Measurements from ENCODE around the gene TOMM40L. TPM values are rescaled to one million over a fixed set of nuclear protein-coding genes. Genes with fewer than 3 reads are reported as not detected.

Gene TOMM40L
- polyA plus RNA-seq, 1 donor from 2014 or later, result 32.5 TPM

- no peaks in the 10 kb centered on the region for H3F3A ChIP-seq (ENCODE audit: insufficient read depth, low read length, poor library complexity, severe bottlenecking)
- H3K4me2 ChIP-seq (ENCODE audit: low read length), result no peak overlapping the region
These were observed 2.2 kb downstream of the TOMM40L start for GRCh38 chr1:161228032-161228431.

GRCh38 chr1:161229896-161230295 is 4.0 kb downstream of the TOMM40L start:
- H3K36me3 ChIP-seq (ENCODE audit: insufficient read depth, low read length), result no peaks in the 10 kb centered on the region
- no peak overlapping the region for H3K4me3 ChIP-seq (ENCODE audit: low read length)
- H3F3A ChIP-seq (ENCODE audit: insufficient read depth, low read length, poor library complexity, severe bottlenecking), result no peaks in the 10 kb centered on the region
- H3K9me2 ChIP-seq (ENCODE audit: insufficient read depth, low read length), result no peaks in the 10 kb centered on the region
- no peak overlapping the region for H3K4me2 ChIP-seq (ENCODE audit: low read length)
- H3K9ac ChIP-seq (ENCODE audit: low read length), result no peak overlapping the region
- no peaks in the 10 kb centered on the region for H3K9me3 ChIP-seq (ENCODE audit: low read length)
- TF ChIP-seq EP300 (conservative IDR thresholded peaks at IDR 0.05; ENCODE audit: poor library complexity, severe bottlenecking) (no peak), TAF1 (IDR thresholded peaks at IDR 0.05; ENCODE audit: low read depth) (no peak)
- no peak overlapping the region for H3K27ac ChIP-seq (ENCODE audit: low read length)
- H2AFZ ChIP-seq (ENCODE audit: low read depth, low read length), result no peak overlapping the region
- no peaks in the 10 kb centered on the region for H3K27me3 ChIP-seq (ENCODE audit: insufficient read depth, low read depth, low read length)
- no peaks in the 10 kb centered on the region for H4K20me1 ChIP-seq (ENCODE audit: insufficient read depth)
- H3K79me2 ChIP-seq (replicated peaks; ENCODE audit: insufficient read depth, low read length), result peaks cover 2% of the 10 kb centered on the region

More at GRCh38 chr1:161228032-161228431, 2.2 kb downstream of the TOMM40L start:
- no peaks in the 10 kb centered on the region for H3K9me3 ChIP-seq (ENCODE audit: low read length)
- no peak overlapping the region for H3K9ac ChIP-seq (ENCODE audit: low read length)
- peak overlapping the region; percentile 73 for H3K4me3 ChIP-seq (ENCODE audit: low read length)
- H4K20me1 ChIP-seq (ENCODE audit: insufficient read depth), result no peaks in the 10 kb centered on the region
- TF ChIP-seq MXI1 (conservative IDR thresholded peaks at IDR 0.05; ENCODE audit: poor library complexity, severe bottlenecking) (no peak), REST (IDR thresholded peaks at IDR 0.05; ENCODE audit: borderline replicate concordance) (no peak), RAD21 (conservative IDR thresholded peaks at IDR 0.05) (no peak), CTCF (IDR thresholded peaks at IDR 0.05; ENCODE audit: poor library complexity, severe bottlenecking) (no peak), EP300 (conservative IDR thresholded peaks at IDR 0.05; ENCODE audit: poor library complexity, severe bottlenecking) (no peak), EZH2 (IDR thresholded peaks at IDR 0.05; ENCODE audit: borderline replicate concordance, insufficient read depth, low read length, poor library complexity, severe bottlenecking) (no peak), POLR2AphosphoS5 (IDR thresholded peaks at IDR 0.05) (no peak), TAF1 (IDR thresholded peaks at IDR 0.05; ENCODE audit: low read depth) (no peak), SMC3 (conservative IDR thresholded peaks at IDR 0.05; ENCODE audit: poor library complexity) (no peak)
- H3K36me3 ChIP-seq (ENCODE audit: insufficient read depth, low read length), result no peaks in the 10 kb centered on the region
- H2AFZ ChIP-seq (ENCODE audit: low read depth, low read length), result no peak overlapping the region
- H3K27ac ChIP-seq (ENCODE audit: low read length), result no peak overlapping the region
- no peaks in the 10 kb centered on the region for H3K27me3 ChIP-seq (ENCODE audit: insufficient read depth, low read depth, low read length)
- peaks cover 2% of the 10 kb centered on the region for H3K79me2 ChIP-seq (replicated peaks; ENCODE audit: insufficient read depth, low read length)
- no peaks in the 10 kb centered on the region for H3K9me2 ChIP-seq (ENCODE audit: insufficient read depth, low read length)

- Histone ChIP-seq H2AFZ (ENCODE audit: low read depth, low read length) (no peak overlapping the region), H3K27ac (ENCODE audit: low read length) (no peak overlapping the region), H3K36me3 (ENCODE audit: insufficient read depth, low read length) (no peaks in the 10 kb centered on the region), H3K9me3 (ENCODE audit: low read length) (no peaks in the 10 kb centered on the region), H3K4me2 (ENCODE audit: low read length) (no peak overlapping the region), H3K79me2 (replicated peaks; ENCODE audit: insufficient read depth, low read length) (peaks cover 2% of the 10 kb centered on the region), H3K27me3 (ENCODE audit: insufficient read depth, low read depth, low read length) (no peaks in the 10 kb centered on the region), H3K9me2 (ENCODE audit: insufficient read depth, low read length) (no peaks in the 10 kb centered on the region), H4K20me1 (ENCODE audit: insufficient read depth) (no peaks in the 10 kb centered on the region), H3F3A (ENCODE audit: insufficient read depth, low read length, poor library complexity, severe bottlenecking) (no peaks in the 10 kb centered on the region), H3K9ac (ENCODE audit: low read length) (no peak overlapping the region), H3K4me3 (ENCODE audit: low read length) (no peak overlapping the region)
- no peak for TF ChIP-seq REST (IDR thresholded peaks at IDR 0.05; ENCODE audit: borderline replicate concordance)
- no peak for TF ChIP-seq MXI1 (conservative IDR thresholded peaks at IDR 0.05; ENCODE audit: poor library complexity, severe bottlenecking)
- no peak for TF ChIP-seq EP300 (conservative IDR thresholded peaks at IDR 0.05; ENCODE audit: poor library complexity, severe bottlenecking)
- TF ChIP-seq EZH2 (IDR thresholded peaks at IDR 0.05; ENCODE audit: borderline replicate concordance, insufficient read depth, low read length, poor library complexity, severe bottlenecking), result no peak
- TF ChIP-seq POLR2AphosphoS5 (IDR thresholded peaks at IDR 0.05), result no peak
- TF ChIP-seq SMC3 (conservative IDR thresholded peaks at IDR 0.05; ENCODE audit: poor library complexity), result no peak
- TF ChIP-seq RAD21 (conservative IDR thresholded peaks at IDR 0.05), result no peak
- no peak for TF ChIP-seq CTCF (IDR thresholded peaks at IDR 0.05; ENCODE audit: poor library complexity, severe bottlenecking)
- no peak for TF ChIP-seq TAF1 (IDR thresholded peaks at IDR 0.05; ENCODE audit: low read depth)
These were observed 4.9 kb downstream of the TOMM40L start for GRCh38 chr1:161230762-161231161.
